Sigmoid colon (tissue), 3 donors: ENCODE measurements around the gene BCL3.

Experiments
- POLR2A ChIP-seq, 2 donors: fragments of 450-650 bp; IDR thresholded peaks; one replicate each; pipeline ENCODE4 v1.6.1; 2016; ENCODE audit warnings: antibody characterized with exemption in 2 of 2, mild to moderate bottlenecking in 2 of 2, moderate library complexity in 2 of 2
- TF ChIP-seq, protein P1 (sequence below), 4 experiments: fragments of 450-650 bp in 3 of 4; fragments of 200-600 bp in 1 of 4; IDR thresholded peaks; one replicate each; pipeline ENCODE4 v1.5.1; 2016 to 2019; ENCODE audit warnings: antibody characterized with exemption in 4 of 4, mild to moderate bottlenecking in 3 of 4, moderate library complexity in 2 of 4

- no peak for TF ChIP-seq POLR2A (IDR thresholded peaks at IDR 0.05)
- TF ChIP-seq, protein P1, sequence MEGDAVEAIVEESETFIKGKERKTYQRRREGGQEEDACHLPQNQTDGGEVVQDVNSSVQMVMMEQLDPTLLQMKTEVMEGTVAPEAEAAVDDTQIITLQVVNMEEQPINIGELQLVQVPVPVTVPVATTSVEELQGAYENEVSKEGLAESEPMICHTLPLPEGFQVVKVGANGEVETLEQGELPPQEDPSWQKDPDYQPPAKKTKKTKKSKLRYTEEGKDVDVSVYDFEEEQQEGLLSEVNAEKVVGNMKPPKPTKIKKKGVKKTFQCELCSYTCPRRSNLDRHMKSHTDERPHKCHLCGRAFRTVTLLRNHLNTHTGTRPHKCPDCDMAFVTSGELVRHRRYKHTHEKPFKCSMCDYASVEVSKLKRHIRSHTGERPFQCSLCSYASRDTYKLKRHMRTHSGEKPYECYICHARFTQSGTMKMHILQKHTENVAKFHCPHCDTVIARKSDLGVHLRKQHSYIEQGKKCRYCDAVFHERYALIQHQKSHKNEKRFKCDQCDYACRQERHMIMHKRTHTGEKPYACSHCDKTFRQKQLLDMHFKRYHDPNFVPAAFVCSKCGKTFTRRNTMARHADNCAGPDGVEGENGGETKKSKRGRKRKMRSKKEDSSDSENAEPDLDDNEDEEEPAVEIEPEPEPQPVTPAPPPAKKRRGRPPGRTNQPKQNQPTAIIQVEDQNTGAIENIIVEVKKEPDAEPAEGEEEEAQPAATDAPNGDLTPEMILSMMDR (IDR thresholded peaks at IDR 0.05): no peak
Measured at GRCh38 chr19:44726465-44726864, 22.0 kb upstream of the BCL3 start.
